ENCODE results near the gene CHD1L. TPM values are rescaled to one million over a fixed set of nuclear protein-coding genes. Genes with fewer than 3 reads are reported as not detected.

CHD1L gene
- total RNA-seq, 2 donors from 2014 or later: 11.5 to 21.5 TPM

DNA sequence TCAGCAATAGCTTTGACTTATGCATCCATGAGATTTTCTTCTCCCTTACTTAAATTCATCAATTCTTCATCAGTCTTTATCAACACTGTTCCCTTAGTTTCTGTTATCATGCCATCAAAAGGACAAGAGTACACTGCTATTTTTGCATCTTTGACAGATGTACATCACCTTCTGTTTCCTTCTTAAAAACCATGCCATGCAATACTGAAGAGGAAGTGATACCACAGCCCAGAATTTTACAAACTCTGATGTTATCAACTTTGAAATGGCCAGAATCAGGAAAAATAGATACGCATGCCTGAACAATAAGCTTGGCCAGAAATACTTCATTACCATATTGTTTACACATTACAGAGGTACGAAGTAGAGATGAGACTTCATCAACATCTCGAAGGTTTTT lies 38.4 kb upstream of the CHD1L start:
- intact Hi-C loops (cut with DNase I): no loop called here
- ATAC-seq: no peak

DNA sequence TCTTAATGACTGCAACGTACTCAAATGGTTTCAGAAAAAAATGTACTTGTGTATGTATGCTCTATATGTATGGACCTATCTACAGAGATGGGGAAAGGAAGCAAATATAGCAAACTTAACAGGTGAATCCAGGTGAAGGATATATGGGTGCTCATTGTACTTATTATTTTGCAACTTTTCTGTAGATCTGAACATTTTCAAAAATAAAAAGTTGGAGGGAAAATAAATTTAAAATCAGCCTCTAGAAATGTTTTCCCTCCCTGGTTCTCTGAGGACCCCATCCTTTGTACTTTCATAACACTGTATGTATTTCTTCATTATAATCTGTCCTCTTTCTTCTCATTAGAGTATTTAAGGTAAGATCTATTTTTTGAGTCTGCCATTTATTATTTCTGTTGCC lies 35.3 kb upstream of the CHD1L start:
- intact Hi-C loops (cut with DNase I): no loop called here
- Histone ChIP-seq H3K9me3 (no peaks in the 10 kb centered on the region), H3K27ac (no peak overlapping the region), H3K4me1 (peaks cover 41% of the 10 kb centered on the region), H3K4me3 (no peak overlapping the region), H3K36me3 (replicated peaks in 1 of 2; ENCODE audit: insufficient read depth in 1 of 2, low read depth in 2 of 2) (no peaks in the 10 kb centered on the region), H3K27me3 (no peaks in the 10 kb centered on the region)
- 89 to 95% methylated on average over 1 of the region's 1 CpG for WGBS, 2 donors
- ATAC-seq (no peak), DNase-seq (no peak)
- TF ChIP-seq, protein P1, sequence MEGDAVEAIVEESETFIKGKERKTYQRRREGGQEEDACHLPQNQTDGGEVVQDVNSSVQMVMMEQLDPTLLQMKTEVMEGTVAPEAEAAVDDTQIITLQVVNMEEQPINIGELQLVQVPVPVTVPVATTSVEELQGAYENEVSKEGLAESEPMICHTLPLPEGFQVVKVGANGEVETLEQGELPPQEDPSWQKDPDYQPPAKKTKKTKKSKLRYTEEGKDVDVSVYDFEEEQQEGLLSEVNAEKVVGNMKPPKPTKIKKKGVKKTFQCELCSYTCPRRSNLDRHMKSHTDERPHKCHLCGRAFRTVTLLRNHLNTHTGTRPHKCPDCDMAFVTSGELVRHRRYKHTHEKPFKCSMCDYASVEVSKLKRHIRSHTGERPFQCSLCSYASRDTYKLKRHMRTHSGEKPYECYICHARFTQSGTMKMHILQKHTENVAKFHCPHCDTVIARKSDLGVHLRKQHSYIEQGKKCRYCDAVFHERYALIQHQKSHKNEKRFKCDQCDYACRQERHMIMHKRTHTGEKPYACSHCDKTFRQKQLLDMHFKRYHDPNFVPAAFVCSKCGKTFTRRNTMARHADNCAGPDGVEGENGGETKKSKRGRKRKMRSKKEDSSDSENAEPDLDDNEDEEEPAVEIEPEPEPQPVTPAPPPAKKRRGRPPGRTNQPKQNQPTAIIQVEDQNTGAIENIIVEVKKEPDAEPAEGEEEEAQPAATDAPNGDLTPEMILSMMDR (IDR thresholded peaks at IDR 0.05): no peak
- no peak for TF ChIP-seq POLR2A (IDR thresholded peaks at IDR 0.05)

More for the DNA sequence above, 38.4 kb upstream of the CHD1L start:
- no peak for DNase-seq
- Histone ChIP-seq H3K27me3 (no peaks in the 10 kb centered on the region), H3K4me1 (peaks cover 12% of the 10 kb centered on the region), H3K4me3 (no peak overlapping the region), H3K36me3 (replicated peaks in 1 of 2; ENCODE audit: insufficient read depth in 1 of 2, low read depth in 2 of 2) (no peaks in the 10 kb centered on the region), H3K27ac (no peak overlapping the region), H3K9me3 (no peaks in the 10 kb centered on the region)
- 72 to 99% methylated on average over 3 of the region's 3 CpGs for WGBS, 2 donors
- no peak for TF ChIP-seq POLR2A (IDR thresholded peaks at IDR 0.05)
- TF ChIP-seq, protein P1 (IDR thresholded peaks at IDR 0.05): no peak

DNA sequence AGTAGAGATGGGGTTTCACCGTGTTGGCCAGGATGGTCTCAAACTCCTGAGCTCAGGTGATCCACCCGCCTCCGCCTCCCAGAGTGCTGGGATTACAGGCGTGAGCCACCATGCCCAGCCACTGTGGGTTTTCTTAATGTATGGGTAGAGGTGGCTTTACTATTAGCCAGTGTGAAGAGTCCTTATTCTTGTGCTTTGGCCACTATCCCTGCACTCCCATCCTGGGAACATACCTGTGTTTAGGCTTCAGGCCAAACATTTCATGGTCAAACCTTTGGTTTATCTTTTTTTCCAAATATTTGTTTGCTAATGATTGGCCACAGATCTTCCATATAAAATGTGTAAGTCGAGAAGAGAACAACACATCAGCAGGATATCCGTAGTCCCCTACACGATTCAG lies 33.9 kb upstream of the CHD1L start:
- no peaks in the 10 kb centered on the region for H3K27me3 ChIP-seq
- no peak overlapping the region for H3K4me3 ChIP-seq
- TF ChIP-seq, protein P1 (IDR thresholded peaks at IDR 0.05): no peak
- TF ChIP-seq POLR2A (IDR thresholded peaks at IDR 0.05): no peak
- H3K36me3 ChIP-seq (replicated peaks in 1 of 2; ENCODE audit: insufficient read depth in 1 of 2, low read depth in 2 of 2): no peaks in the 10 kb centered on the region
- intact Hi-C loops (cut with DNase I): no loop called here
- peak overlapping the region in 1 of 4 donors; percentile 18 for H3K27ac ChIP-seq
- H3K4me1 ChIP-seq: peaks cover 49% of the 10 kb centered on the region
- DNase-seq: peak in 1 of 4 donors; percentile 9
- H3K9me3 ChIP-seq: no peaks in the 10 kb centered on the region
- 46 to 61% methylated on average over 7 of the region's 7 CpGs for WGBS, 2 donors
- no peak for ATAC-seq

DNA sequence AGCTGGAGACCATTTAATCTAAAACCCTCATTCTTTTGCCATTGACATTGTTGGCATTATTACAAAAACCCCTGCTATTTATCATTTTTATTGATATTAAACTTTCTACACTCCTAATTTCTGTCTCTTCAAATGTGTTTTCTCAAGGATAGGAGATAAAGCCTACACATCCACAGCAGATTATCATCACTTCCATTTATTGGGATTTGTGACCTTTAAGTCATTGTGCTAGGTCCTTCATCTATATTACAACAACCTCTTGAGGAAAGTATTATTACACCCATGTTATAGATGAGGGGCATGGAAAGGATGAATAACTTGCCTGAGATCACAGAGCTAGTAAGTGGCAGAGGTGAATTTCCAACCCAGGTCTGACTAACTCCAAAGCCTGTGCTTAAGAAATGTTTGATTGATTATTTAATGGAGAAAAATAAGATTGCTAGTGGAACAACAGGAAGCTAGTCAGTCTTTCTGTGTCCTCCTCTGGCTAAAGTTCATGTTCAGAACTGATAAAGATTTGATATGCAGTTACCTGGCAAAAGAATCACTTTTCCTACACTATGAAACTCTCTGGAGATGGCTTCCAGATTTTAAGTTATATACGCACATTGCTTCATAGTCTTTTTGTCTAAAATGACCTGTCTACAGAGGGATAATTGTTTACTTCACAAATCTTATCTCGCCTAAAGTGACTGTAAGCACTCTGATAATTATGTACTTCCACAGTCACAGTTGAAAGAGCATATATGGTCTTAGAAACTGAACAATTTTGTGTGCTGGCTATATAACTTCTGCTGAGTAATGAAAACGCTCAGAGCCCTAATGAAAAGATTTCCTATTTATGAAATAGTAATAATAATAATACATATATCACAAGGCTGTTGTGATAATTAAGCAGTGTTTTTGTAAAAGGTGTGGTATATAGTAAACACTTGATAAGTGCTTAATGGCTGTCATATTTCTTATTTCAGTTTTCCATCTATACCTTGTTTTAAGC lies 32.4 kb upstream of the CHD1L start:
- H3K4me1 ChIP-seq: peaks cover 63% of the 10 kb centered on the region
- DNase-seq: no peak
- no peak for ATAC-seq
- intact Hi-C loops (cut with DNase I): no loop called here
- no peak for TF ChIP-seq POLR2A (IDR thresholded peaks at IDR 0.05)
- TF ChIP-seq, protein P1 (IDR thresholded peaks at IDR 0.05): no peak
- 29% methylated on average over 3 of the region's 3 CpGs for WGBS, 2 donors
- H3K9me3 ChIP-seq: no peaks in the 10 kb centered on the region
- peak overlapping the region in 3 of 4 donors; percentile 18 to 43 (median 36) for H3K27ac ChIP-seq
- H3K27me3 ChIP-seq: no peaks in the 10 kb centered on the region
- no peak overlapping the region for H3K4me3 ChIP-seq
- H3K36me3 ChIP-seq (replicated peaks in 1 of 2; ENCODE audit: insufficient read depth in 1 of 2, low read depth in 2 of 2): no peaks in the 10 kb centered on the region
